Upper lobe of left lung (tissue), 6 donors: ENCODE data around the gene MAB21L3. TPM values are rescaled to one million over a fixed set of nuclear protein-coding genes. Genes with fewer than 3 reads are reported as not detected.
A peak's percentile ranks its signal among the peaks of the same experiment; 100 is the strongest.

ENCODE experiments used
- ATAC-seq, 2 donors: fragments of 200-7000 bp; cut with Tn5 transposase; one replicate each; pipeline ENCODE4 v1.9.1; 2022; ENCODE audit warnings: mild to moderate bottlenecking in 2 of 2, moderate library complexity in 2 of 2; ENCODE audit not compliant: low FRiP score in 2 of 2
- DNase-seq, 2 donors: peaks; one replicate each; pipeline ENCODE4 v3.0.0-alpha.2; 2019 to 2020
- H3K27ac ChIP-seq, 4 donors: fragments of 200-600 bp; sonication (generic); one replicate each; pipeline ENCODE4 v1.5.1; 2016 to 2019
- H3K27me3 ChIP-seq, 4 donors: fragments of 200-600 bp; sonication (generic); one replicate each; pipeline ENCODE4 v1.5.1; 2017 to 2019
- H3K36me3 ChIP-seq, 4 donors: fragments of 200-600 bp; sonication (generic); one replicate each; pipeline ENCODE4 v1.5.1; 2016 to 2019
- H3K4me1 ChIP-seq, 4 donors: fragments of 200-600 bp; sonication (generic); one replicate each; pipeline ENCODE4 v1.5.1; 2018 to 2019
- H3K4me3 ChIP-seq, 4 donors: fragments of 200-600 bp; sonication (generic); one replicate each; pipeline ENCODE4 v1.5.1; 2017 to 2019; ENCODE audit warnings: mild to moderate bottlenecking in 2 of 4, moderate library complexity in 1 of 4
- H3K9me3 ChIP-seq, 4 donors: fragments of 200-600 bp; sonication (generic); one replicate each; pipeline ENCODE4 v1.5.1; 2018 to 2019
- EP300 ChIP-seq, 4 donors: sonication (generic); formaldehyde crosslinking; IDR thresholded peaks; one replicate each; pipeline ENCODE4 v1.5.1; 2017; ENCODE audit warnings: antibody characterized with exemption in 4 of 4, control low read depth in 2 of 4
- POLR2A ChIP-seq, 4 donors: fragments of 450-650 bp; IDR thresholded peaks; one replicate each; pipeline ENCODE4 v1.5.1; 2016 to 2017; ENCODE audit warnings: antibody characterized with exemption in 4 of 4, mild to moderate bottlenecking in 2 of 4
- POLR2AphosphoS5 ChIP-seq, 2 donors: sonication (generic); formaldehyde crosslinking; IDR thresholded peaks; one replicate each; pipeline ENCODE4 v1.5.1; 2017; ENCODE audit warnings: antibody characterized with exemption in 2 of 2
- WGBS, 2 donors: methylation state at CpG; one replicate each; pipeline ENCODE4 v1.1.5; 2017 to 2018; 5-methylcytosine and 5-hydroxymethylcytosine counted together
- total RNA-seq, 6 donors: library from RNA; depleted of rRNA in 4 of 6; stranded (reverse); fragments of >200 nt in 4 of 6; gene quantifications; one replicate each; pipeline versions ENCODE4 v1.1.0 to v1.2.1, GENCODE V29; 2016 to 2021
- TF ChIP-seq, protein P1 (sequence below), 6 experiments: fragments of 450-650 bp in 4 of 6; fragments of 200-600 bp in 2 of 6; sonication (generic) in 2 of 6; IDR thresholded peaks; one replicate each; pipeline ENCODE4 v1.5.1; 2016 to 2019; ENCODE audit warnings: antibody characterized with exemption in 6 of 6
- donor health status: DM: no; HTN: no; CAD: no; lungs with moderate emphysema.
- donor health status: DM: no; HTN: yes; CAD: no; lungs with severe emphysema.

The MAB21L3 gene
- total RNA-seq, 6 donors from 2014 or later, result 0.30 to 4.2 (median 1.2) TPM

DNA sequence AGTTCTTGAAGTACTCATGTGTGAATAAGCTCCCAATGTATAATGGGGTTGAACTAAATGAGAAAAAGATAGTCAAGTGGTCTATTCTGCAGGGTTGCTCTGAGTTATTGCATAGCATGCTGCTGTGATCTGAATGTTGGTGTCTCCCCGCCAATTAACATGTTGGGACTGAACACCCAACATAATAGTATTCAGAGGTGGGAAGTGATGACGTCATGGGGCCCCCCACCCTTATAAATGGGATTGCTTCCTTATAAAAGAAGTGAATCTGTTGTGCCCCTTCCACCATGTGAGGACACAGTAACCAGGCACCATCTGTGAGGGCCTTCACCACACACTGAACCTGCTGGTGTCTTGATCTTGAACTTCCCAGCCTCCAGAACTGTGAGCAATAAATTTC, 50.2 kb downstream of the MAB21L3 start:
- H3K4me3 ChIP-seq, result no peak overlapping the region
- no peaks in the 10 kb centered on the region for H3K9me3 ChIP-seq
- no peak for DNase-seq
- no peak for ATAC-seq
- peaks cover 0 to 23% (median 19%) of the 10 kb centered on the region in 4 donors for H3K4me1 ChIP-seq
- no peak overlapping the region for H3K27ac ChIP-seq
- TF ChIP-seq, protein P1, sequence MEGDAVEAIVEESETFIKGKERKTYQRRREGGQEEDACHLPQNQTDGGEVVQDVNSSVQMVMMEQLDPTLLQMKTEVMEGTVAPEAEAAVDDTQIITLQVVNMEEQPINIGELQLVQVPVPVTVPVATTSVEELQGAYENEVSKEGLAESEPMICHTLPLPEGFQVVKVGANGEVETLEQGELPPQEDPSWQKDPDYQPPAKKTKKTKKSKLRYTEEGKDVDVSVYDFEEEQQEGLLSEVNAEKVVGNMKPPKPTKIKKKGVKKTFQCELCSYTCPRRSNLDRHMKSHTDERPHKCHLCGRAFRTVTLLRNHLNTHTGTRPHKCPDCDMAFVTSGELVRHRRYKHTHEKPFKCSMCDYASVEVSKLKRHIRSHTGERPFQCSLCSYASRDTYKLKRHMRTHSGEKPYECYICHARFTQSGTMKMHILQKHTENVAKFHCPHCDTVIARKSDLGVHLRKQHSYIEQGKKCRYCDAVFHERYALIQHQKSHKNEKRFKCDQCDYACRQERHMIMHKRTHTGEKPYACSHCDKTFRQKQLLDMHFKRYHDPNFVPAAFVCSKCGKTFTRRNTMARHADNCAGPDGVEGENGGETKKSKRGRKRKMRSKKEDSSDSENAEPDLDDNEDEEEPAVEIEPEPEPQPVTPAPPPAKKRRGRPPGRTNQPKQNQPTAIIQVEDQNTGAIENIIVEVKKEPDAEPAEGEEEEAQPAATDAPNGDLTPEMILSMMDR (IDR thresholded peaks at IDR 0.05), result no peak
- TF ChIP-seq POLR2AphosphoS5 (IDR thresholded peaks at IDR 0.05), result no peak
- no peak for TF ChIP-seq EP300 (IDR thresholded peaks at IDR 0.05)
- no peak for TF ChIP-seq POLR2A (IDR thresholded peaks at IDR 0.05)
- no peaks in the 10 kb centered on the region for H3K36me3 ChIP-seq
- 78 to 83% methylated on average over 2 of the region's 2 CpGs for WGBS, 2 donors
- no peaks in the 10 kb centered on the region for H3K27me3 ChIP-seq

DNA sequence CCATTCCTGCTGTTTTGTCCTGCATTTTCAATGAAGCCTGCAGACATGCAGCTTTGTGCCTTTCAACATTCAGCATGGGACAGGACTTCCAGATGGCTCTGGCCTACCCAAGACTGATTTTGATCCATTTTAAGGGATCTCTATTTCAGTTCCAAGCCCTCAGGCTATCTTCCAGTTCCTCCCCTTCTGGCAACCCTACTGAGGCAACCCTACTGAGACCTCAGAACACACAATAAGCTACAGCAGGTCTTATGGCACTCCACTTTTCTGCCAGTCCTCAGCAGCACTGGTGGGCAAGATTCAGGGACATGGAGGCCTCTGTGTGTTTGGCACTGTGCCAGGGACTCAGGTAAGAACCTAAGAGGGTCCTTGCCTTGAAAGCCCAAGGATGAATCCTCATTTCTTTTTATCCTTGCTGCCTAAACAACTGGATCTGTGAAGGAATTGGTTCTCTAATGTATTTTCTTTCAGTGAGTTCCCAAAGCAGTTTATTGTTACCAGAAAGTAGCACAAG, 50.7 kb downstream of the MAB21L3 start:
- no peaks in the 10 kb centered on the region for H3K36me3 ChIP-seq
- TF ChIP-seq POLR2A (IDR thresholded peaks at IDR 0.05) (no peak), EP300 (IDR thresholded peaks at IDR 0.05) (no peak), POLR2AphosphoS5 (IDR thresholded peaks at IDR 0.05) (no peak)
- TF ChIP-seq, protein P1 (IDR thresholded peaks at IDR 0.05), result no peak
- ATAC-seq, result no peak
- no peaks in the 10 kb centered on the region for H3K9me3 ChIP-seq
- peaks cover 0 to 25% (median 19%) of the 10 kb centered on the region in 4 donors for H3K4me1 ChIP-seq
- H3K27me3 ChIP-seq, result no peaks in the 10 kb centered on the region
- H3K4me3 ChIP-seq, result no peak overlapping the region
- DNase-seq, result no peak
- H3K27ac ChIP-seq, result no peak overlapping the region

DNA sequence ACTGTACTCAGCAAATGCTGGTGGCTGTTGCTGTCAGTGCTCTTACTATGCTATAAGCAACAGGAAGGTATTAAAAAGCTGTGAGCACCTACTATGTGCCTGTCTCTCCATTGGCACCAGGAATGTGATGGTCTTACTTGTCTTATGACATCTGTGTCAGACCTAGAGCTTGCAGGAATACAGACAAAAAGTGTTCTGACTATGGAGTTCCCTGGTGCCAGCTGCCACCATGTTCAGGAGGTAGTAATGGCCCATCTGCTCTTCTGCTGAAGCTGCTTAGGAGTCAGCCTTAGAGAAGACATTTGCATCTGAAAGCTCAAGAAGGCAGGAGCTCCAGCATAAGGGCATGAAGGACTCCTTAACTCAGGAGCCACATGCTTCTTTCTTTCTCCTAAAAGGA, 52.3 kb downstream of the MAB21L3 start:
- H3K9me3 ChIP-seq, result no peaks in the 10 kb centered on the region
- DNase-seq (no peak), ATAC-seq (no peak)
- H3K27ac ChIP-seq, result no peak overlapping the region
- no peaks in the 10 kb centered on the region for H3K36me3 ChIP-seq
- H3K4me1 ChIP-seq, result peaks cover 5 to 36% (median 25%) of the 10 kb centered on the region in 4 donors
- H3K4me3 ChIP-seq, result no peak overlapping the region
- no peaks in the 10 kb centered on the region for H3K27me3 ChIP-seq
- no peak for TF ChIP-seq POLR2AphosphoS5 (IDR thresholded peaks at IDR 0.05)
- TF ChIP-seq, protein P1 (IDR thresholded peaks at IDR 0.05), result no peak
- no peak for TF ChIP-seq EP300 (IDR thresholded peaks at IDR 0.05)
- TF ChIP-seq POLR2A (IDR thresholded peaks at IDR 0.05), result no peak

DNA sequence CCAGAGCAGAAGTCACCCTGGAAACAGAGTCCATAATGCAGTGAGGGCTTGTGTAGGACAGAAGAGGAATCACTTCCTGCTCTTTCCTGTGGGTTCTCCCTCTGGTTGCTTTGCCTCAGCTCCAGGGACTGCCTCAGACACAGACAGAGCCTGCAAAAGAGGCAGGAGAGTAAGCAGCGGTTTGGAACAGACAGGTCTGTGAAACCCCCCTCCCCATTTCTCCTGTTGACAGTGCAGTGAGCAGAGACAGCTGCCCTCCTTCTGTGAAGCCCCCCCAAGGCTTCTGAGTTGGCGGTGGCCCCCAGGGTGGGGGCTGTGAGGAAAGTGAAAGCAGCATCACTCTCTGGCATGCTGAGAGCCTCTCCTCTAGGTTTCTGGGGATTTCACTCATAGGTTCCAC, 53.0 kb downstream of the MAB21L3 start:
- Histone ChIP-seq H3K9me3 (no peaks in the 10 kb centered on the region), H3K36me3 (no peaks in the 10 kb centered on the region), H3K27me3 (no peaks in the 10 kb centered on the region), H3K4me1 (peaks cover 9 to 41% (median 28%) of the 10 kb centered on the region in 4 donors), H3K4me3 (no peak overlapping the region), H3K27ac (peak overlapping the region in 1 of 4 donors; percentile 27)
- ATAC-seq (no peak), DNase-seq (no peak)
- WGBS, 2 donors, result 48 to 58% methylated on average over 2 of the region's 2 CpGs
- no peak for TF ChIP-seq POLR2AphosphoS5 (IDR thresholded peaks at IDR 0.05)
- no peak for TF ChIP-seq POLR2A (IDR thresholded peaks at IDR 0.05)
- TF ChIP-seq, protein P1 (IDR thresholded peaks at IDR 0.05), result no peak
- TF ChIP-seq EP300 (IDR thresholded peaks at IDR 0.05), result no peak
